NCI-H345 treated with DMSO at 0.1 percent for 48 hours (cell line): Measurements from ENCODE around the gene BORCS5.
A peak's percentile ranks its signal among the peaks of the same experiment; 100 is the strongest.

Source experiments
- DNase-seq: peaks from one replicate; lab custom pipeline; 2025; ENCODE audit not compliant: unreplicated experiment; lab: John Stamatoyannopoulos, UW

BORCS5 gene

DNA sequence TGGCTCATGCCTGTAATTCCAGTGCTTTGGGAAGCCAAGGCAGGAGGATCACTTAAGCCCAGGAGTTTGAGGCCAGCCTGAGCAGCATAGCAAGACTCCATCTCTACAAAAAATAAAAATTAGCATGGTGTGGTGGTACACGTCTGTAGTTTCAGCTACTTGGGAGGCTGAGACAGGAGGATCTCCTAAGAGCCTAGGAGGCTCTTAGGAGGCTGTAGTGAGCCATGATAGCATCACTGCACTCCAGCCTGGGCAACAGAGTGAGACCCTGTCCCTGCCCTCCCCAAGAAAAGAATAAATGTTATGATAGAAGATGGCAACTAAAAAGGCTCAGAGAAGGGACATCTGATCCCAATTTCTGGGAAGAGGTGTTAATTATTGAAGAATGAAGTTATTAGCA is 3.6 kb upstream of the BORCS5 start:
- no peak for DNase-seq

- DNase-seq, result no peak
These were observed 3.1 kb upstream of the BORCS5 start for GRCh38 chr12:12353807-12354206.

- DNase-seq, result no peak
These were observed 397 bp upstream of the BORCS5 start for GRCh38 chr12:12356467-12356895.

DNA sequence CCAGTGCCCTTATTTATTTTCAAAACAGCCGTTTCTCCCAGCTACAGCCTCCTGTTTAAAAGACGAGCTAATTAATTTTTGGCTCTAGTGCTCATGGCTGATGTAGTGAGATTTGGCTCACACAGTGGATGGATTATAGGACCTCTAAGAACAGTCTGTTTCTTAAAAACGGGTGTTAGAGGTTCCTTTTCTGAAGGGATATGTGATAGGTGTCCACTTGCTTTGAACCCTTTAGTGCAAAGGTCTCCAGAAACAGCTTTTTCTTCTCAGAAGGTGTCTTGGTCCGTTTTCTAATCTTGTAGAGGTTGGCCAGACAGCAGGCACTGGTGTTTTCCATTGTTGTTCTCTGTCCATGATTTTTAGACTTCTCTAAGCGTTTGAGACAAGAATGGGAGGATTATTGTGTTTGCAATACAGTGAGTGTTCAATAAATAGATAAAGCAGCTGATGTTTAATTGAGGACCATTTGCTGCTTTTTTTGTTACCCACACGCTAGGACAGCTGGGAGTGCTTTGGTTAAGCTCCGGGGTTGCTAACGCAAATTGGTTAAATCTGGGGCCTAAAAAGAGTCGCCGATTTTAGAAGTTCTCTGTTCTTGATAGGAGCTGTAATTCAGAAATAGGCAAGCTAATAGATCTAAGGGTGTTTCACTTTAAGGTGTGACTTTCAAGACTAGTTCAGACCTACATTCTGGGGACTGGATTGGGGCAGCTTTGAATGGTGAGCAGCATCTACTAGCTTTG is 1.0 kb downstream of the BORCS5 start:
- peak; percentile 12 for DNase-seq

DNA sequence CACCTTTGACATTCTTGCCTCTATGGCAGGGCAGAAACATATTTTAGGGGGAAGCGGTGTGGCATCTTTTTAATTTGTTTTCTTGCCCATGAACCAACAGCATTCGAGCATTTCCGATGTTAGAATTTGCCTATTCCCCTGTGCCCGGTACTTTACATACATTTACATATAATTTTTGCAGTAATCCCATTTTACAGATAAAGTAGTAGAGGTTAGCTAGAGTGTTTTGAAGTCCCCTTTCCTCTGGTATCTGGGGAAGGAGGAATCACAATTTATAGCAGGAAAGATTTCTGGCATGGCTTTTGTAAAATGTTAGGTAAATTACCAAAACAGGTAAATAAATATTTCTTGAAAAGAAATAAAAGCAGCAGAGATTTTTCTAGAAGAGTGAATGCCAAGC is 1.6 kb downstream of the BORCS5 start:
- DNase-seq, result no peak

- no peak for DNase-seq
These were observed 8.0 kb downstream of the BORCS5 start for GRCh38 chr12:12364787-12365445.

DNA sequence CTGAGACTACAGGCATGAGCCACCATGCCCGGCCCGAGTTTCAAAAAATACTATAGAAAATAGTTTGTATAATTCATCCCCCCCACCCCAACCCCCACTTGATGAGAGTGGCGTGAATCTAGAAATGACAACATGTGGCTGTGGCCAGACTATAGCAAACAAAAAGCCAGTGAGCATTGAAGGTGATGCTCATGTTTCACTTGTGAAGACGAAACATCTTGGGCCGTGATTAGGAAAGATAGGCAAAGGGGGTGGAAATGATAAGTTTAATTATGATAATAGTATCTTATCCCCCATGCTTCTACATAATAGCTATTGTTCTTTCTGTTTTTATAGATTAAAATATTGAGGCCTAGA is 8.5 kb downstream of the BORCS5 start:
- no peak for DNase-seq

DNA sequence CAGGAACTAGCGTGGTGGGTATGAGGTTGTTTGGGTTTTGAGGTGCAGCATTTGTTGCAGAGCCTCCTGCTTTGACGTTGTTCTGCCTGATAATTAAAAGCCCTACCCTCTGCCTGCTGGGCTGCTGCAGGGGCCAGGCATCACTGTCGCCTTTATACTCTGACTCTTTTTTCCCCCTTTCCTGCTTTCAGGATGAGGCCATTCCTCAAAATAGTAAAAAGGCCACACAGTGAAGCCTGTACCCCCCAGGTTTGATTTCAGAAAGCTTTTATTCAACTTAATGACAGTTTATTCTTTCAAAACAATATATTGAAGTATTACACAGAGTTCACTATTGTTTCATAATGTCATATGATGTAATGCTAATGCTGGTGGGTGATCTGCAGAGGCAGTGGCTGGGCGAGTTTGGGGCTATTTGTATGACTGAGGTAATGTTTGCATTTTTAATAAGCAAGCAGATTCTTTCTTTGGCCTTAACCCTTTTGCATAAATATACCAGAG is 9.1 kb downstream of the BORCS5 start:
- no peak for DNase-seq

DNA sequence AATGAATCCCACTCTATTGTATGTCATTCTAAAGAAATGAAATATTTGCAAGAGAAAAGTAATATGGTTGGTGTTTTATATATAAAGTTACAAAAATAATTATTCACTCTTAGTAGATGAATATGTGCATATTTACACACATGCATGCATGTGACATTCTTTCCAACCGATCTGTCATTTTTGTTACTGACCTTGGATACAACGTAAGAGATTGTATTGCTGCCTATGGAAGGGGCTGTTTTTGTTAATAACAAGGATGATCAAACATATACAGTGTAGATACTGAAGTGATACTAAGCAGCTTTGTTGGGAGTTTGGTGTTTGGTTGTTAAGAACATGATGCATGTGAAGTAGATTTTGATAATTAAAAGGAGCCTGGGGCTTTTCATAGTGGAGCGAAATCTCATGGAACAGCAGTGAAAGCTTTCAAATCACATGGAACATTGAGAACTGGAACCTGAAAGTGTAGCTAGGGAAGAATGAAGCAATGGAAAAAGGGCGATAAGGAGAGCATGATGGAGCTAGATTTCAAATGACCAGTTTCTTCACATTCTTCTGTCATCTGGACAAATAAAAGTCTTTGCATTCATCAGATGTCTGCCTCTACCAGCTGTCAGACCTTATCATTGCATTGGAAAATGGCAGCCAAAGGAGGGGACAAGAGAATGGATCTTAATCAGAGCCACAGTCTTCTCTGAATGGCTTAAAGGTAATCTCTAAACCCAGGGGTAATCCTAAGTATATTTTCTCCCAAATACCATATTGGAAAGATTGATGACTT is 10.0 kb downstream of the BORCS5 start:
- no peak for DNase-seq

GRCh38 chr12:12367482-12367998 is 10.7 kb downstream of the BORCS5 start:
- no peak for DNase-seq

- DNase-seq, result no peak
These were observed 16.3 kb downstream of the BORCS5 start for GRCh38 chr12:12372946-12373722.

GRCh38 chr12:12376646-12377448 is 20.0 kb downstream of the BORCS5 start:
- DNase-seq, result peak; percentile 83

GRCh38 chr12:12378616-12379015 is 21.7 kb downstream of the BORCS5 start:
- DNase-seq, result no peak

DNA sequence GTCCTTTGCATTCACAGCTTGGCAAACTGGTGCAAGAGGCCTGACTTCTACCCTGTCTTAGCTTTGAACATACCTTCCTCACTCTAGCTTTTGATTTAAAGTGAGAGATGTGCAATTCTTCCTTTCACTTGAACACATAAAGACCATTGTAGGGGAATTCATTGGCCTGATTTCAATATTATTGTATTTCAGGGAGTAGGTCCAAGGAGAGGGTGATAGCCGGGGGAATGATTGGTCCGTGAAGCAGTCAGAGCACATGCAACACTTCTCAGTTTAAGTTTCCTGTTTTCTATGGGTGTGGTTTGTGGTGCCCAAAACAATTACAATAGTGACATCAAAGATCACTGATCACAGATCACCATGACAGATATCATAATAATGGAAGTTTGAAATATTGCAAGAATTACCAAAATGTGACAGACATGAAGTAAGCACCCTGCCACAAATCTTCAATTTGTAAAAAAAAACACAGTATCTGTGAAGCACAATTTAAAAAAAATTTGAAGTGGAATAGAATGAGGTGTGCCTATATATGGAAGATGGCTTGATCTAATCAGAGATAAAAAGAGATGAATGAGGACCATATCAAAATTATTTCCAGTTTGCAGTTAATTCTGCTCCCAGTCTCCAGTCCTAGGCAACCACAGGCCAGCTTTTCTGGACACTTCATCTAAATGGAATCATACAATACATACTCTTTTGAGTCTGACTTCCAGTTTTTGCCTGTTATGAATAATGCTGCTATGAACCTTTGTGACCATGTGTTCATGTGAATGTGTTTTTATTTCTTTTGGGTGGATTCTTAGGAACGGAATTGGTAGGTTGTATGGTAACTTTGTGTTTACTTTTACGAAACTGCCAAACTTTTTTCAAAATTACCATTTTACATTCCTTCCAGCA is 23.2 kb downstream of the BORCS5 start:
- DNase-seq, result no peak

GRCh38 chr12:12380949-12381593 is 24.2 kb downstream of the BORCS5 start:
- DNase-seq, result no peak

DNA sequence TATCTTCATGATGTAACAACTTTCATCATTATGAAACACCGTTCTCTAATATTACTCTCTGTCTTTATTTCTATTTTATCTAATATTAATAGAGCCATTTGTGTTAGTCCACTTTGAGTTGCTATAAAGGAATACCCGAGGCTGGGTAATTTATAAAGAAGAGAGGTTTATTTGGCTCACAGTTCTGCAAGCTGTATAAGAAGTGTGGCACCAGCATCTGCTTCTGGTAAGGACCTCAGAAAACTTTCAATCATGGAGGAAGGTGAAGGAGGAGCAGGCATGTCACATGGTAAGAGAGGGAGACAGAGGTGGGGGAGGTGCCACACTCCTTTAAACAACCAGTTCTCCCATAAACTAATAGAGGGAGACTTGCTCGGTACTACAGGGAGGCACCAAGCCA is 25.1 kb downstream of the BORCS5 start:
- DNase-seq, result no peak

GRCh38 chr12:12384571-12385340 is 27.9 kb downstream of the BORCS5 start:
- DNase-seq, result no peak

GRCh38 chr12:12387501-12387900 is 30.6 kb downstream of the BORCS5 start:
- no peak for DNase-seq
